Liver (tissue), 9 donors: ENCODE data around the gene CFAP57. TPM values are rescaled to one million over a fixed set of nuclear protein-coding genes. Genes with fewer than 3 reads are reported as not detected.

Experiments used
- DNase-seq: peaks from one replicate; pipeline ENCODE4 v3.0.0-alpha.2; 2017; ENCODE audit warnings: low spot score
- H3K27ac ChIP-seq, 2 donors: one replicate each; pipeline ENCODE4 v1.7.0; 2013; ENCODE audit warnings: inconsistent platforms in 2 of 2, low read length in 2 of 2, control low read depth in 1 of 2, low read depth in 1 of 2, mild to moderate bottlenecking in 1 of 2
- H3K27me3 ChIP-seq, 4 donors: one replicate each; pipeline versions ENCODE4 v1.6.1 to v1.7.0; 2013; ENCODE audit warnings: low read length in 3 of 4, inconsistent platforms in 1 of 4, mild to moderate bottlenecking in 1 of 4, moderate library complexity in 1 of 4; ENCODE audit not compliant: control insufficient read depth in 4 of 4, insufficient read depth in 4 of 4
- H3K36me3 ChIP-seq, 4 donors: one replicate each; pipeline versions ENCODE4 v1.6.1 to v1.7.0; 2013; ENCODE audit warnings: low read length in 3 of 4, mild to moderate bottlenecking in 3 of 4, low read depth in 1 of 4, moderate library complexity in 1 of 4; ENCODE audit not compliant: control insufficient read depth in 4 of 4, insufficient read depth in 3 of 4
- H3K4me1 ChIP-seq, 4 donors: one replicate each; pipeline versions ENCODE4 v1.6.1 to v1.7.0; 2013; ENCODE audit warnings: low read length in 3 of 4, mild to moderate bottlenecking in 3 of 4, moderate library complexity in 1 of 4; ENCODE audit not compliant: control insufficient read depth in 4 of 4, insufficient read depth in 4 of 4
- H3K4me3 ChIP-seq, 3 donors: one replicate each; pipeline versions ENCODE4 v1.6.1 to v1.7.0; 2013; ENCODE audit warnings: low read length in 3 of 3, control low read depth in 1 of 3, low read depth in 1 of 3, mild to moderate bottlenecking in 1 of 3
- H3K9ac ChIP-seq, 2 donors: one replicate each; pipeline ENCODE4 v1.7.0; 2013; ENCODE audit warnings: low read length in 2 of 2, mild to moderate bottlenecking in 2 of 2, moderate library complexity in 2 of 2, control low read depth in 1 of 2, low read depth in 1 of 2
- H3K9me3 ChIP-seq, 4 donors: one replicate each; pipeline versions ENCODE4 v1.6.1 to v1.7.0; 2013; ENCODE audit warnings: low read length in 3 of 4; ENCODE audit not compliant: control insufficient read depth in 4 of 4
- ATF3 ChIP-seq: IDR thresholded peaks from 2 replicates; pipeline ENCODE4 v1.6.1; 2016; ENCODE audit warnings: antibody characterized with exemption
- EGR1 ChIP-seq, 2 donors: IDR thresholded peaks; 2 replicates each; pipeline ENCODE4 v1.6.1; 2016 to 2018; ENCODE audit warnings: antibody characterized with exemption in 2 of 2, low read depth in 2 of 2
- FOXA2 ChIP-seq: IDR thresholded peaks from 2 replicates; pipeline ENCODE4 v1.6.1; 2016; ENCODE audit warnings: antibody characterized with exemption
- GABPA ChIP-seq, 2 donors: IDR thresholded peaks in 1 of 2; conservative IDR thresholded peaks in 1 of 2; 2 replicates each; pipeline ENCODE4 v1.6.1; 2016; ENCODE audit warnings: antibody characterized with exemption in 2 of 2, mild to moderate bottlenecking in 1 of 2, moderate library complexity in 1 of 2
- HNF4A ChIP-seq, 2 donors: conservative IDR thresholded peaks; 2 replicates each; pipeline ENCODE4 v1.6.1; 2016; ENCODE audit warnings: antibody characterized with exemption in 2 of 2, mild to moderate bottlenecking in 2 of 2
- JUND ChIP-seq, 2 donors: IDR thresholded peaks; 2 replicates each; pipeline ENCODE4 v1.6.1; 2016; ENCODE audit warnings: antibody characterized with exemption in 2 of 2
- MAX ChIP-seq: IDR thresholded peaks from 2 replicates; pipeline ENCODE4 v1.6.1; 2016; ENCODE audit warnings: antibody characterized with exemption
- NR2F2 ChIP-seq: IDR thresholded peaks from 2 replicates; pipeline ENCODE4 v1.6.1; 2016; ENCODE audit warnings: antibody characterized with exemption
- RAD21 ChIP-seq, 2 donors: IDR thresholded peaks; 2 replicates each; pipeline ENCODE4 v1.6.1; 2016; ENCODE audit warnings: antibody characterized with exemption in 2 of 2, mild to moderate bottlenecking in 2 of 2
- RXRA ChIP-seq, 2 donors: IDR thresholded peaks; 2 replicates each; pipeline ENCODE4 v1.6.1; 2017 to 2018; ENCODE audit warnings: antibody characterized with exemption in 2 of 2, mild to moderate bottlenecking in 1 of 2
- YY1 ChIP-seq: IDR thresholded peaks from 2 replicates; pipeline ENCODE4 v1.6.1; 2016; ENCODE audit warnings: antibody characterized with exemption, mild to moderate bottlenecking
- WGBS: extraction: QIAGEN DNeasy Blood & Tissue Kit; methylation state at CpG from one replicate; pipeline ENCODE4 v1.1.7; 2013; 5-methylcytosine and 5-hydroxymethylcytosine counted together
- polyA plus RNA-seq, 2 donors: library from polyadenylated mRNA; stranded (reverse) in 1 of 2; unstranded in 1 of 2; fragments of 200-250 nt in 1 of 2; fragments of >200 nt in 1 of 2; fragmentation: Nextera tagmentation in 1 of 2; extraction: Ambion mirVana in 1 of 2; gene quantifications; one replicate each; pipeline versions ENCODE4 v1.2.1 to v1.2.3, GENCODE V29; 2013 to 2015
- total RNA-seq, 2 donors: library from RNA; depleted of rRNA; stranded (reverse); fragments of >200 nt; gene quantifications; one replicate each; pipeline ENCODE4 v1.2.3, GENCODE V29; 2014
- donor health status: healthy.
- donor health status: healthy.
- donor health status: healthy.
- donor health status: healthy.
- donor health status: healthy.

CFAP57 gene
- total and polyA plus RNA-seq, 4 donors, result under 0.01 to 14.5 (median 0.10) TPM

GRCh38 chr1:43267291-43267805, 95.2 kb downstream of the CFAP57 start:
- Histone ChIP-seq H3K4me1 (peaks cover 10 to 23% (median 20%) of the 10 kb centered on the region in 4 donors), H3K36me3 (no peaks in the 10 kb centered on the region), H3K9me3 (no peaks in the 10 kb centered on the region), H3K4me3 (no peak overlapping the region), H3K27ac (no peak overlapping the region), H3K9ac (no peak overlapping the region), H3K27me3 (peaks cover 0 to 2% (median 0%) of the 10 kb centered on the region in 4 donors)
- no peak for DNase-seq
- 55% methylated on average over 9 of the region's 9 CpGs for WGBS
- TF ChIP-seq RXRA (IDR thresholded peaks at IDR 0.05), result peak; percentile 45 to 80
- no peak for TF ChIP-seq MAX
- TF ChIP-seq HNF4A (conservative IDR thresholded peaks at IDR 0.05), result peak; percentile 50 to 73

- no peaks in the 10 kb centered on the region for H3K9me3 ChIP-seq
- TF ChIP-seq GABPA (IDR thresholded peaks at IDR 0.05 in 1 of 2, conservative IDR thresholded peaks at IDR 0.05 in 1 of 2) (no peak), RXRA (IDR thresholded peaks at IDR 0.05) (no peak), EGR1 (IDR thresholded peaks at IDR 0.05; ENCODE audit: low read depth in 2 of 2) (no peak), ATF3 (no peak), YY1 (no peak), RAD21 (IDR thresholded peaks at IDR 0.05) (no peak), MAX (no peak), NR2F2 (no peak)
- WGBS, result 69% methylated on average over 3 of the region's 3 CpGs
Measured at GRCh38 chr1:43267818-43268425, 95.8 kb downstream of the CFAP57 start.

GRCh38 chr1:43269627-43270375, 97.7 kb downstream of the CFAP57 start, which contains the start of gene TMEM125:
Gene TMEM125, plus strand, starts transcription at chr1:43269983. Its CDS starts 2,740 bp downstream, at chr1:43272723.
- TF ChIP-seq ATF3 (no peak), EGR1 (IDR thresholded peaks at IDR 0.05; ENCODE audit: low read depth in 2 of 2) (no peak), JUND (IDR thresholded peaks at IDR 0.05) (no peak), FOXA2 (no peak)
- no peak within 1 kb of the TSS for H3K27ac ChIP-seq
- H3K9me3 ChIP-seq, result no peaks in the 10 kb centered on the region
- H3K36me3 ChIP-seq, result no peaks in the 10 kb centered on the region
- H3K4me3 ChIP-seq, result no peak within 1 kb of the TSS
- no peak within 1 kb of the TSS for H3K9ac ChIP-seq
- DNase-seq, result no peak
- peaks cover 0 to 2% (median 0%) of the 10 kb centered on the region in 4 donors for H3K27me3 ChIP-seq
- peaks cover 10 to 23% (median 22%) of the 10 kb centered on the region in 4 donors for H3K4me1 ChIP-seq
- 87% methylated on average over 7 of the region's 7 CpGs for WGBS

More at GRCh38 chr1:43267818-43268425, 95.8 kb downstream of the CFAP57 start:
- no peak overlapping the region for H3K27ac ChIP-seq
- peaks cover 10 to 23% (median 20%) of the 10 kb centered on the region in 4 donors for H3K4me1 ChIP-seq
- no peak for DNase-seq
- peaks cover 0 to 2% (median 0%) of the 10 kb centered on the region in 4 donors for H3K27me3 ChIP-seq
- no peaks in the 10 kb centered on the region for H3K36me3 ChIP-seq
- no peak overlapping the region for H3K4me3 ChIP-seq
- H3K9ac ChIP-seq, result no peak overlapping the region
